Head of caudate nucleus (tissue), 42 donors: ENCODE results near the gene SMIM44.
"Not testable (repeated sequence)": the region's sequence is repeated elsewhere in the genome, so short reads cannot be mapped to it uniquely, and the experiment has no call there.

ENCODE experiments used
- DNase-seq, 42 donors: peaks; one replicate each; pipeline versions ENCODE4 v3.0.0 to v3.0.0-alpha.2; 2020 to 2021; ENCODE audit warnings: mixed read lengths in 7 of 42
- intact Hi-C: fragments of 100-400 bp; cut with DNase I; formaldehyde crosslinking; loops from one replicate; pipeline ENCODE4 v1.15.0; 2022

The SMIM44 gene

DNA sequence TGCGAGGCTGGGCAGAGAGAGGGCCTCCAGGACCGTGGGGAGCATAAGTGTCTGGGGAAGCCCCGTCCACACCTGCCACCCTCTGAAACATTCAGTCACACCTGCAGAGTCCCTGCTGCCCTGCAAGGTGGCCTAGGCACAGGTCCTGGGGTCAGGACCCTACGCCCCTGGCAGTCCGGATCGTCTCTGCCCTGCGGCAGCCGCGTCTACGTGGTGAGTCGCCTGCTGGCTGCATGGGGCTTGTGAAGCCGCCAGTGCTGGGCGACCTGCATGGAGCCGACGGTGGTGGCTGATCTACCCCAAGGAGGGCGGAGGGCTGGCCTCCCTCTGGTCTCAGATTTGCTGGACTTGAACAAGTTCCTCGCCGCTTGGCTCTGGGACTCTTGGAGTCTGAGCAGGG, 35.9 kb upstream of the SMIM44 start:
- intact Hi-C loops: no loop called here
- DNase-seq: no peak

DNA sequence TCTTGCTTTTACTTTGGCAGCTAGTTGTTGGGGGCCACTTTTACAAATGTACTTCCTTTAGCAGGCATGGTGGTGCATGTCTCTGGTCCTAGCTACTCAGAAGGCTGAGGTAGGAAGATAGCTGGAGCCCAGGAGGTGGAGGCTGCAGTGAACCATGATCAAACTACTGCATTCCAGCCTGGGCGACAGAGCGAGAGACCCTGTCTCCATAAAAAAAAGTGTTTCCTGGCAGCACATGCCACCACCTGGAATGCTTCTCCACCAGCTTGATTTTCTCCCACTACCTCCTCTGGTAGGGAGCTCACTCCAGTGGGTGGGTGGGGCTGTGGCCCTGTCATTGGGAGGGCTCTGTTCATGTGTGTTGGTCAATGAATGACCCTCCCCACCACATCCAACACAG, 35.4 kb upstream of the SMIM44 start:
- intact Hi-C loops: no loop called here
- DNase-seq: no peak

DNA sequence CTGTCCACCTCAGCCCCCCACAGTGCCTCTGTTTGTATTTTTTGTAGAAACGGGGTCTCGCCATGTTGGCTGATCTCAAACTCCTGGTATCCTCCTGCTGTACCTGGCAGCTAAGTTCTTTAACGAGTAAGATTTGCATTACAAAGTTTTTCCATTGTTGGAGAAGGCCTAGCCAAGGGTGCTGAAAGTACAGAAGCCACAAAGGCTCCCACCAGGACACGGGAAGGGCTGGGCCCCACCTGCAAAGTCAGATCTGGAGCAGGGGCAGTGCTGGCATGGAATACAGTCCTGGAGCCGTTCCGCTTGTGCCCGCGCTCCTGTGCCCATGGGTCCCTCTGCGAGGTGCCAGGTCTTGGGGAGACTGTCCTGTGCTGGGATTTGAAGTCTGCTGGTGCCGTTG, 35.0 kb upstream of the SMIM44 start:
- intact Hi-C loops: no loop called here
- no peak for DNase-seq

DNA sequence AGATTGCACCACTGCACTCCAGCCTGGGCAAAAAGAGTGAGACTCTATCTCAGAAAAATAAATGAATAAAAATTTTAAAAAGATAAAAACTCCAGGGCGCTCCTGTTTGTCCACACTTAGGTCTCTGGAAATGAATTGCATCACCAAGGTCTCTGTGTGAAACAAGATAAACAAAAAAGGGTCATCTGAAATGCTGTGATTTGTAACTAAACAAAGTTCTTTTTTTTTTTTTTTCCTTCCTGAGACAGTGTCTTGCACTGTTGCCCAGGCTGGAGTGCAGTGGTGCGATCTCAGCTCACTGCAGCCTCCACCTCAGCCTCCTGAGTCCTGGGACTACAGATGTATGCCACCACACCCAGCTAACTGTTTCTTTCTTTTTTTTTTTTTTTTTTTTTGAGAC, 34.4 kb upstream of the SMIM44 start:
- DNase-seq: no peak
- intact Hi-C loops: no loop called here

DNA sequence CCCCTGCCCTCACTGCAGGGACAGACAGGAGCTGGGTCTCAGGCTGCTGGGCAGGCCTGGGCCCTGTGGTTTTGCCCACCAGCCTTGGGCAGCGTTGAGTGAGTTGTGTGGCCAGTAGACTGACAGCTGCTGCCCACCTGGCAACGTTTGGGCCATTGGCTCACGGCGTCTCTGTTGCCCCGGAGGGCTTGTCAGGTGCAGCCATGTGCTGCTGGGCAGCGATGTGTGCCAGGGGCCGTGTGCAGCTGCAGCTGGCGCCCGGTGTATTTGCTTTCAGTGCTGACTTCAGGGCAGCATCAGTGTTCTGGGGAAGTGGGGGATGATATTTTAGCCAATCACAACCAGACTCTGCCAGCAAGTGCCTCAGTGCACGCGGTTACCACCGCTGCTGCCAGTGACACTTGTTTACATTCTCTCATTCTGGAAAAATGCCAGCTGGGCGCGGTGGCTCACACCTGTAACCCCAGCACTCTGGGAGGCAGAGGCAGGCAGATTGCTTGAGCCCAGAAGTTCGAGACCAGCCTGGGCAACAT, 33.5 kb upstream of the SMIM44 start:
- intact Hi-C loops: no loop called here
- peak in 5 of 42 donors; percentile 16 to 50 (median 32) for DNase-seq

DNA sequence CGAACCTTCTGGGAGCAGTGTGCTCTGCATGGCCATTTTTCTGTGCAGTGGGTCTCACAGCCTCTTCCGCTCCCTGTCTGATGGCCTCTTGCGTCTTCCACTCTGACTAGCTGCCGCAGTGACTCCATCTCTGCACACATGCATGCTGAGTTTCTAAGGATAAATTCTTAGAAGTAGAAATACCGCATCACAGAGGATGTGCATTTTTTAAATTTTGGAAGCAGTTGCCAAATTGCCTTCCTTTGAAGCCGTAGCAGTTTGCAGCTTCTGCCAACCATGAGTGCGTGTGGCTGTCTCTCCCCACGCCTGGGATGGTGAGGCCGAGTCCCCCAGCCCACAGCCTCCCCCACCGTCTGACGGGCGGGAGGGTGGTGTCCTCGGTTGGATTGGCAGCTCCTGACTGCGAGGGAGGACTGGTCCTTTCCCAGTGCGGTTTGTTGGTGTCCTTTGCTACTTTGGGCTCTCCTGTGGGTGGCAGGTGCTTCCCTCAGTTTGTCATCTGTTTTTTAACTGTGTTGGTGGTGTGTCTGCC, 32.7 kb upstream of the SMIM44 start:
- intact Hi-C loops: no loop called here
- peak in 2 of 42 donors; percentile 22 to 27 for DNase-seq

DNA sequence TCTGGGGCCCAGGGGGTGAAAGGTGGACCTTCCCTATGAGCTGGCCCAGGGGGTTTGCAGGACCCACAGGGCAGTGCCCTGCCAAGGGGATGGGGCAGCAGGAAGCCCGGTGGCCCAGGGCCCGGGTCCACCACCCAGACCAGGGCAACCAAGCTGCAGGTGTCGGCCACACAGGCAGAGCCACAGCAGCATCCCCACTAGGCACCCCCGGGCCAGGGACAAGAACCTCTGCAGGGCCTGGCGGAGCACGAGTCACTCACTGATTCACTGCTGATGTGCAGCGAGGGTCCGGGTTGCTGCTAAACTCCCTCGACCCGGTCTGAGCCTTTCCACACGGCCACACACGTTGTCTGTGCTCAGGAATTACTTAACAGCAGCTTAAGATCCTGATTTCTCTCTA, 31.7 kb upstream of the SMIM44 start:
- no peak for DNase-seq
- intact Hi-C loops: no loop called here

DNA sequence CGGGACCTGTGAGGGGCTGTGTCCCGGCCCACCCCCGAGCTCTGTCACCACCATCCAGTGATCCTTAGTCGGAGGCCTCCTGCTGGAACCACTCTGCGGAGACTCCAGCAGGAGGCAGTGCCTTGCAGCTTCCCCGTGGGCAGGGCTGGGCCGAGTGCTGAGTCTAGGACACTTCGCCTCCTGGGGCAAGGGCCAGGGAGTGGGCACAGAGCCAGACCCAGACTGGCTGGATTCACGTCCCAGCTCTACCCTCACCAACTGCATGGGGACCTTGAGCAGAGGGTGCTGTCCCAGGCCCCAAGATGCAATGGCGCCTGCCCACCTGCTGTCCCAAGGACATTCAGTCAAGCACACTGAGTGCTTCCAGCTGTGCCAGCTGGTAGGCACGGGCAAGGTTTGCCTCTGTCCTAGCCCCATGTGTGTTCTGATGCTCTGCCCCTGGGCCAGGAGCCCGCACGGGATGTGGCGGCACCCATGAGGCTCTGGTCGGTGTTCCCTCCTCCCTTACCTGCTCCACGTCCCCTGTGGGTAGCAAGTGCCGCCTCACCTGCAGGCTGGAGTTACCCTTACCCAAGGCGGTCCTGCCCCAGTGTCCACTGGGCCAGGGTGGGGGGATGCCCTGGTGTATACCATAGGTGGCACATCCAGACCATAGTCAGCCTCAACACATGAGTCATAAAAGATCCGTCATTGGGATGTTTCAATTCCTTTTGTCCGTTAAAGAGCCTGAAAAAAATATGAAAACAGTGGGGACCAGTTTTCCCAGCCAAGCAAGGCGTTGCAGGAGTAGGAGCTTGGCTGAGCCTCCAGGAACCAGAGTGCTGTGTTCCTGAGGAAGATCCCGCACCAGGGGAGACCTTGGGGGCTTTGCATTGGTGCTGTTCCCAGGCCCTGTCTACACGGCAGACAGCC, 30.2 kb upstream of the SMIM44 start:
- DNase-seq: peak in 6 of 42 donors; percentile 14 to 50 (median 36)
- intact Hi-C loops: no loop called here

DNA sequence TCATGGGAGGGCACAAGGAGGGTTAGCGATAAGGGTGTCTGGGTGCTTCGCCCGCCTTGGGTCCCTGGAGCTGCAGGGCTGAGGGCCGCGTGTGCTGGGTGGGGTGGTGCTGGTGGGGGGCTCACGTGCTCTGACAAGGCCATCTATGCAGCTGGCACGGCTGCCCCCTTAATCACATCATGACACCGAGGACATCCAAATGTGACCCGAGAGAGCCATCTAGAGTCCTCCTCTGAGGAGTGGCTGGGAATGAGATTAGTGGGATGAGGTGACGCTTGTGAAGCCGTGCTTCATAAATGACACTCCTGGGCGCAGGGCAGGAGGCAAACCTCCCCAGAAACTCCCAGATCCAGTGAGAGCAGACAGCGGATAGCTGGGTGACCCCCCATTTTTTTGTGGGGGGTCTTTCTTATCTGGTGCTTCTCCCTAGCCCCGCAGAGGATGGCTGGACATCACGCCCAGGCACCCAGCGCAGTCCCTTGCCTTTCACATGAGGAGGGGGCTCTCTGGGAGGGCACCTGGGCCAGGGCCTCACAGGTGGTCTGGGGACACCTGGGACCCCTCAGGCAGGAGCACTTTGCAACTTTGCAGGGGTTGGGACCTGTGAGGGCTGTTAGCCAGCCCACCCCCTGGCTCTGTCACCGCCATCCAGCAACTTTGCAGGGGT, 29.5 kb upstream of the SMIM44 start:
- DNase-seq: peak in 18 of 42 donors; percentile 13 to 77 (median 46)
- intact Hi-C loops: no loop called here

DNA sequence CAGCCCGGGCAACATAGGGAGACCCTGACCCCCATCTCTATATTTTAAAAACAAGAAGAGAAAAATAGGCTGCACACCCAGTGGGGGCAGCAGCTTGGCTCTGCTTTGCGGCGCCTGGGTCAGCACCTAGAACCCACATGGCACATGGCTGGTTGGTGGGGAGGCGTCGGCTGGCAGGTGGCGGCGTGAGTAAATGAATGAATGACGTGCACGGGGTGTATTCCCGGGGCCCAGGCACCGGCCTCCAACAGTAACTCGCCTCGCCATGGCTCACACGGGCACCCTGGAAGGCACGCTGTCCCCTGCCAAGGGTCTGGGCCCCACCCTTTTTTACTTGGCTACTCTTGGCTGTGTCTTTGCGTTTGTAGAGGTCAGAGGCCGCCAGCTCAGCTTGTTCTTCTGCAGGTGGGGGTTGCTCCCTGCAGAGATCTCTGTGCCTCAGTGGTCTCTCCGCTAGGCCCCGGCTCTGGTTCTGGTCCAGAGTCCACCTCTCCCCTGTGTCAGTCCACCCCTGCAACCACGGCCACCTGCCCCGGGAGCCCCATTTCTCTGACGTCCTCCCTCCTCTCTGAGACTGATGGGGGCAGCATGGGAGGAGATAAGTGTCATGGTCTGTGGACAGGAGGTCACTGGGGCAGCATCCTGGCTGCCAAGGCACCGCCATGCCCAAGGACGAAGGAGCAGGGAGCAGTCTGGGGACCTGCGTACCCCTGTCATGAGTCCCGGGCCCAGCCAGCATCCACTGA, 28.4 kb upstream of the SMIM44 start:
- no peak for DNase-seq
- intact Hi-C loops: no loop called here

DNA sequence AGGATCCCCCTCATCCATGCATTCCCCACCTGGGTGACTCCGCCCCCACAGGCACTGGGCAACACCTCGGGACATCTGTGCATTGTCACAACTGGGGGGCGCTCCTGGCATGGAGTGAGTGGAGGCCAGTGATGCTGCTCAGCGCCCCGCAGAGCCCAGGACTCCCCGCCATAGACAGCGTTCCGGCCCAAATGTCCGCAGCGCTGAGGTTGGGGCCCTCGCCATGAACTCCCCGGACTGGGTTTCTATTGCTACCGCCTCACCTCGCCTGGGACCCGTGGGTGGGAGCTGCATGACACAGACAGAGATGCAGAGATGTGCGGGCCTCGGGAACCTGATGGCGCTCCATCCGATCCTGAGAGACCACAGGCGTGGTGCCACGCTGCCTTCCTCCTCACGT, 27.5 kb upstream of the SMIM44 start:
- intact Hi-C loops: no loop called here

DNA sequence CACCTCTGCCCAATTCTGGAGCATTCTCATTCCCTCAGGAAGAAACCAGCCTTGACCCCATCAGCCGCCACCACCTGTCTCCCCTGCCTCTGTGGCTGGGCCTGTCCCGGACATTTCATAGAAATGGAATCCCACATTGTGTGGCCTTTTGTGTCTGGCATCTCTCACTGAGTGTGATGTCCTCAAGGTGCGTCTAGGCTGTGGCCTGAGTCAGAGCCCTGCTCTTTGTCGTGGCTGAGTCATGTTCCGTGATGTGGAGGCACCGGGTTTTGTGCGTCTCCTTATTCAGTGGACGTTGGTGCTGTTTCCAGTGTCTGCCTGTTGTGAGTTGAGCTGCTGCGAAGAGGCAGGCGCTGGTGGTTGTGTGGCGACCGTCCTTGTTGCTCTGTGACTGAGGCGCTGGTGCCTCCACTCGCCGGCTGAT, 26.3 kb upstream of the SMIM44 start:
- DNase-seq: no peak
- intact Hi-C loops: no loop called here

More for the DNA sequence above, 27.5 kb upstream of the SMIM44 start:
- DNase-seq: peak in 19 of 42 donors; percentile 12 to 77 (median 43)

DNA sequence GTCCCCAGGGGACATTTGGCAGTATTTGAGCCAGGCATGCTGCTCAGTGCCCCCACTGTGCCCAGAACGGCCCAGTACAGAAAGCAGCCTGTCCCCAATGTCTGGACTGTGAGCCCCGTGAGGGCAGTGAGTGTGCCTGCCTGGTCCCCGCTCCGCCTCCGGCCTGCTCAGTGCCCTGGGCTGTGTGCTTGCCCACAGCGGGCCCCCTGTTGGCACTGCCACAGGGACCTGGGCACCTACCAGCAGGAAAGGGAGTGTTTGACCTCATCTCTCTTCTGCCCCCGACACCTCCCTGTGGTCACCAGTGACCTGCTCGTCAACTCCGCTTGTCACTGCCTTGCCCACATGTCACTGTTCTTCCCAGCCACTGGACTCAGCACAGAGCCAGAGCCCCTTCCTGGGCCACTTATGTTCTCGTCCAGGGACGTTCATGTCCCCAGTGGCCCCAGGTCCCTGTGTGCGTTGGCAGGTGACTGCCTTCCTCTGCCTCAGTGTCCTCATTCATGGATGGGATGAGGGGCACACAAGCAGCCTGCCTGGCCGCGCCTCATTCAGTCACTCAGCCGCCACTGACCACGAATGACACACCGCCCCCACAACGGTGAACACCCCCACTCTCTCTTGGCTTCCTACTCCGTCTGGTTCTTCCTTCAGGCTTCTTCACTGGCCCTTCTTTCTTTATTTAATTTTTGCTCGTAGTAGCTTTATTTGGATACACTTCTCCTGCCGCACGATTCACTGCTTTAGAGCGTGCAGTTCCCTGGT, 25.7 kb upstream of the SMIM44 start:
- intact Hi-C loops: no loop called here
- no peak for DNase-seq

DNA sequence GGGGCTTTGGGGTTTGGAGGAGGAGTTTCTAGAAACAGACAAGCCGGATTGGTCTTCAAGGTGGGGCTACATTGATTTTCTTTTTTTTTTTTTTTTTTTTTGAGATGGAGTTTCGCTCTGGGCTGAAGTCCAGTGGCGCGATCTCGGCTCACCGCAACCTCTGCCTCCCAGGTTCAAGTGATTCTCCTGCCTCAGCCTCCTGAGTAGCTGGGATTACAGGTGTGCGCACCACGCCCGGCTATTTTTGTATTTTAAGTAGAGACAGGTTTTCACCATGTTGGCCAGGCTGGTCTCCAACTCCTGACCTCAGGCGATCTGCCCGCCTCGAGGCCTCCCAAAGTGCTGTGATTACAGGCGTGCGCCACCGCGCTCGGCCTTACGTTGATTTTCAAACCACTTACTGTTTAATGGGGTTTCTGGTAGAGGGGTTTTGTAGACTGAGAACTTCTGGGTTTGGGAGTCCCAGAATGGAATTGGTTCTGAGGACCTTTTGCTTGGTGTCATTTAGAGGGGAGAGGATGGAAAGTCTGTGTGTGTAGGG, 24.9 kb upstream of the SMIM44 start:
- DNase-seq, intact Hi-C loops: not testable (repeated sequence)

DNA sequence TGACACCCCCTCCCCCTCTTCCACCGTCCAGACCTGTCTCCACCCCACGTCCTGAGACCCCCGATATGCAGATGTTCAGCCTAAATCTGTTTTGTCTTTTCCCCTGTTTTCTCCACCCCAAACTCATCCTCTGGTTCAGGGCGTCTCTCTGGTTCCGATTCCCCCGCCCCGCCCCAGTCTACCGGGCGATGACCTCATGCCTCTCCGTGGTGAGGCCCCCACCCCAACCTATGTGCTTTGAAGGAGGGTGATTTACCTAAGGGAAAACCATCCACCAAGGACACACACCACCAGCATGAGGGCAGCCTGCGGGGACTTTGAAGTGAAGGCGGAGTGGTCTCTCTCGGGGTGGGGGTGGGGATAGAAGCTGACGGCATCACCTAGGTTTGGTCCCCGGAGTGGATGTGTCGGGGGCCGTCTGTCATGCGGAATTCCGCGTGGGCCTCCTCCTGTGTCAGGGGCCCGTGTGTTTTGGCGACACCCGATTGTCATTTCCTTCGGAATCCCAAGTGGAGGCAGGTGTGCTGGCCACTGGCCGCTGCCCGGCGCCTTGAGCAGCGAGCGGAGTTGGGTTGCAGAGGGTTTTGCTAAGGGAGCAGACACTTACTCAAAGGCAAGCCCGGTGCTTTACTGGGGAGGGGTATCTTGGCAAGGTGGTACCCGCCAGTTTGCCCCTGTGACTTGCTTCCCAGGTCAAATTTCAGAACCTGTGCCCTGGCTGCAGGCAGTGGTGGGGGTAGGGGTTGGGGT, 24.3 kb upstream of the SMIM44 start:
- peak in 13 of 42 donors; percentile 10 to 56 (median 25) for DNase-seq
- intact Hi-C loops: no loop called here

DNA sequence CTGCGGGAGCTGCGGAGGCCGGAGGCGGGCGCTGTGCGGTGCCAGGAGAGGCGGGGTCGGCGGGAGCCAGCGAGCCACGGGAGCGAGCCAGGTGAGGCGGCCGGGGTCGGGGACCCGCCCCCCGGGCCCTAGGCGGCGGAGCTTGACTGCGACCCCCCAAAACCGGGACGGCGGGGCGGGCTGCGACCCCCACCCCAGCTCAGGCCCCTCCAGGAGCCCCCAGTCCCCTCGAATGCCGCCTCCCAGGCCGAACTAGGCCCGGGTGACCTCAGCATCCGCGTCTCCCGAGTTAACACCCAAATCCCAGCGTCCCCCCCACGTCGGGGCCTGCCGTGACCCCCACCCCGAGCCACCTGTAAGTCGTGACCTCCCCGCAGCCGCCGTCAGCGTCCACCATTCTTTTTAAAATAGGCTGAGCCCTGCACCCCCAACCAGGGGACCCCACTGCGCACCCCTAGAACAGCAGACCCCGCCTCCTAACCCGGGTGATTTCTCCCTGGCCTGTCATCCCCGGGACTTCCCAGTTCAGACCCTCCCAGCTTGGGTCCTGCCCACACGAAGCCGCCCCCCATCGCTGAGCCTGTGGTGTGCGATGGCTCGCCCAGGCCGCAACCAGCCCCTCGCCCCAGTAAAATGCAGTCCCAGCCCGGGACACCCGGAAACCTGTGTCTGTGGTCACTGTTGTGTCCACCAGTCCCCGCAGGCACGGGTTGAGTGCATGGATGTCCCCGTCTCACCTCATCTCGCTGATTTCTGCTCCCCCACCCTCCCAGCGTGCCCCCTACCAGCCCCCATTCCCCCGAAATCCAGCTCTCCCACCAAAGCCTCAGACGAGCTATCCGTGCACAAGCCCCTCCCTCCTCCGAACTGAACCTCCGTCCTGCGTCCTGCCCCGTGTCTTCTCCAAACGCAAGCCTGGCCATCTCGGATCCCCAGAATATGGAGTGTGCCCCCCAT, 23.4 kb upstream of the SMIM44 start:
- DNase-seq: peak in 18 of 42 donors; percentile 8 to 51 (median 28)
- intact Hi-C loops: no loop called here
